Measurements from ENCODE around the gene PSMC3. TPM values are rescaled to one million over a fixed set of nuclear protein-coding genes. Genes with fewer than 3 reads are reported as not detected.

The PSMC3 gene
- total and polyA plus RNA-seq, 2 of the 13 experiments (the other 11 are each of a cell fraction or from before 2014, with no cell fraction given): 75.8 to 214 TPM

- Histone ChIP-seq H3K79me2 (ENCODE audit: insufficient read depth, low read length) (no peaks in the 10 kb centered on the region), H3K4me2 (ENCODE audit: low read depth, low read length) (no peak overlapping the region), H3K36me3 (replicated peaks in 1 of 2; ENCODE audit: control insufficient read depth in 1 of 2, insufficient read depth in 2 of 2, low read length in 2 of 2) (no peaks in the 10 kb centered on the region), H3K9ac (ENCODE audit: insufficient read depth, low read depth, low read length) (no peak overlapping the region), H3K4me3 (replicated peaks in 1 of 3; ENCODE audit: insufficient read depth in 1 of 3, low read depth in 2 of 3, low read length in 3 of 3) (no peak overlapping the region), H2AFZ (ENCODE audit: low read length) (peak overlapping the region; percentile 15), H4K20me1 (ENCODE audit: insufficient read depth, low read length) (no peaks in the 10 kb centered on the region), H3K27me3 (ENCODE audit: control insufficient read depth in 1 of 2, insufficient read depth in 2 of 2, low read length in 2 of 2) (peaks cover 0 to 9% of the 10 kb centered on the region in 2 experiments; a peak in 2 of 5 replicates), H3K4me1 (ENCODE audit: insufficient read depth, low read length) (peaks cover 5% of the 10 kb centered on the region), H3K27ac (ENCODE audit: extremely low read length, insufficient read depth, low read length) (no peak overlapping the region), H3K9me3 (ENCODE audit: low read length) (no peaks in the 10 kb centered on the region)
- 5% methylated on average over 4 of the region's 4 CpGs for WGBS (ENCODE audit: low lambda C conversion rate)
- FAIRE-seq: no peak
- no peak for DNase-seq (ENCODE audit: low spot score)
- BruUV-seq (replicated peaks): no TSS peak
- in situ Hi-C loops (cut with HindIII; ENCODE audit: extremely low pct_ligation_motif_present, low pct_unique_long_range_greater_than_20kb) (no loop called here), intact Hi-C loops (cut with micrococcal nuclease; ENCODE audit: unreplicated experiment) (no loop called here)
- no peak for ATAC-seq
- ChIA-PET CTCF (ENCODE audit: low intra/inter-chr PET ratio, low total read pairs) (no interaction called here), POLR2A (no interaction called here)
- TF ChIP-seq ZNF670 (CRISPR knock-in tag; IDR thresholded peaks at IDR 0.05; ENCODE audit: borderline replicate concordance) (no peak), BRD4 (CRISPR knock-in tag; IDR thresholded peaks at IDR 0.05) (no peak), ZFP41 (CRISPR knock-in tag; IDR thresholded peaks at IDR 0.05; ENCODE audit: borderline replicate concordance) (no peak), MIER2 (CRISPR knock-in tag; IDR thresholded peaks at IDR 0.05) (no peak), ZNF513 (CRISPR knock-in tag; conservative IDR thresholded peaks at IDR 0.05) (no peak), BATF2 (CRISPR knock-in tag; IDR thresholded peaks at IDR 0.05) (no peak), MXD4 (CRISPR knock-in tag; IDR thresholded peaks at IDR 0.05) (no peak), RCOR2 (CRISPR knock-in tag; IDR thresholded peaks at IDR 0.05) (no peak), ARNT (IDR thresholded peaks at IDR 0.05) (no peak), MATR3 (CRISPR knock-in tag; IDR thresholded peaks at IDR 0.05) (no peak), FOXK2 (IDR thresholded peaks at IDR 0.05) (no peak), TEAD3 (CRISPR knock-in tag; optimal IDR thresholded peaks at IDR 0.05; ENCODE audit: borderline replicate concordance) (no peak), RARA (CRISPR knock-in tag; IDR thresholded peaks at IDR 0.05) (no peak), AFF4 (CRISPR knock-in tag; IDR thresholded peaks at IDR 0.05) (no peak), ZNF276 (CRISPR knock-in tag; IDR thresholded peaks at IDR 0.05; ENCODE audit: low read depth) (no peak), BRF2 (CRISPR knock-in tag; IDR thresholded peaks at IDR 0.05) (no peak), ZNF580 (CRISPR knock-in tag; IDR thresholded peaks at IDR 0.05; ENCODE audit: borderline replicate concordance, low read depth) (no peak), ZNF569 (CRISPR knock-in tag; IDR thresholded peaks at IDR 0.05; ENCODE audit: borderline replicate concordance) (no peak)
Measured at GRCh38 chr11:47383071-47383470, 43.2 kb downstream of the PSMC3 start.
